MM.1S (cell line): Measurements from ENCODE around the gene DPH6.

ENCODE experiments used
- DNase-seq: peaks from one replicate; pipeline ENCODE4 v3.0.0-alpha.2; 2015
- H2AFZ ChIP-seq: fragments of 300-600 bp; sonication (generic); 2 replicates; pipeline ENCODE4 v1.6.0; 2016; ENCODE audit warnings: antibody characterized with exemption, low read length
- H3F3A ChIP-seq: fragments of 300-600 bp; sonication (generic); 2 replicates; pipeline ENCODE4 v1.6.1; 2016; ENCODE audit warnings: mild to moderate bottlenecking, antibody characterized with exemption, low read length, moderate library complexity, mixed read lengths; ENCODE audit not compliant: insufficient read depth
- H3K27ac ChIP-seq: fragments of 300-600 bp; sonication (generic); 2 replicates; pipeline ENCODE4 v1.5.1; 2016; ENCODE audit warnings: mild to moderate bottlenecking, low read length
- H3K27me3 ChIP-seq: fragments of 300-600 bp; sonication (generic); replicated peaks from 2 replicates; pipeline ENCODE4 v1.6.0; 2016; ENCODE audit warnings: low read length; ENCODE audit not compliant: insufficient read depth
- H3K36me3 ChIP-seq: fragments of 300-600 bp; sonication (generic); replicated peaks from 2 replicates; pipeline ENCODE4 v1.6.1; 2016; ENCODE audit warnings: mild to moderate bottlenecking, low read length, mixed read lengths; ENCODE audit not compliant: insufficient read depth
- H3K4me1 ChIP-seq: fragments of 300-600 bp; sonication (generic); 2 replicates; pipeline ENCODE4 v1.6.1; 2016; ENCODE audit warnings: low read length, mixed read lengths
- H3K4me2 ChIP-seq: fragments of 300-600 bp; sonication (generic); 2 replicates; pipeline ENCODE4 v1.6.0; 2016; ENCODE audit warnings: low read depth, low read length
- H3K4me3 ChIP-seq: fragments of 300-600 bp; sonication (generic); 2 replicates; pipeline ENCODE4 v1.5.1; 2016; ENCODE audit warnings: low read length, mixed read lengths
- H3K79me2 ChIP-seq: fragments of 300-600 bp; sonication (generic); 2 replicates; pipeline ENCODE4 v1.6.1; 2016; ENCODE audit warnings: mixed run types, low read length, mixed read lengths
- H3K9ac ChIP-seq: fragments of 300-600 bp; sonication (generic); 2 replicates; pipeline ENCODE4 v1.6.1; 2016; ENCODE audit warnings: low read length, mixed read lengths
- H3K9me2 ChIP-seq: fragments of 300-600 bp; sonication (generic); replicated peaks from 2 replicates; pipeline ENCODE4 v1.6.1; 2016; ENCODE audit warnings: mild to moderate bottlenecking, low read length, mixed read lengths; ENCODE audit not compliant: insufficient read depth
- H3K9me3 ChIP-seq: fragments of 300-600 bp; sonication (generic); replicated peaks from 2 replicates; pipeline ENCODE4 v1.6.1; 2016; ENCODE audit warnings: mild to moderate bottlenecking, low read length, mixed read lengths; ENCODE audit not compliant: insufficient read depth
- H4K20me1 ChIP-seq: fragments of 300-600 bp; sonication (generic); 2 replicates; pipeline ENCODE4 v1.6.1; 2016; ENCODE audit warnings: mild to moderate bottlenecking, low read length, moderate library complexity, mixed read lengths; ENCODE audit not compliant: insufficient read depth
- EZH2 ChIP-seq: fragments of 300-600 bp; sonication (generic); optimal IDR thresholded peaks from 2 replicates; pipeline ENCODE3; 2017; ENCODE audit warnings: low read depth, mild to moderate bottlenecking, antibody characterized with exemption, low read length, mixed read lengths
- EZH2phosphoT487 ChIP-seq: fragments of 300-600 bp; sonication (generic); IDR thresholded peaks from 2 replicates; pipeline ENCODE4 v1.6.1; 2018; ENCODE audit warnings: antibody characterized with exemption, low read length
- TF ChIP-seq, protein P1 (sequence below): fragments of 300-600 bp; sonication (generic); IDR thresholded peaks from 2 replicates; pipeline ENCODE4 v1.5.1; 2016; ENCODE audit warnings: antibody characterized with exemption, low read length, mixed read lengths

Gene DPH6

DNA sequence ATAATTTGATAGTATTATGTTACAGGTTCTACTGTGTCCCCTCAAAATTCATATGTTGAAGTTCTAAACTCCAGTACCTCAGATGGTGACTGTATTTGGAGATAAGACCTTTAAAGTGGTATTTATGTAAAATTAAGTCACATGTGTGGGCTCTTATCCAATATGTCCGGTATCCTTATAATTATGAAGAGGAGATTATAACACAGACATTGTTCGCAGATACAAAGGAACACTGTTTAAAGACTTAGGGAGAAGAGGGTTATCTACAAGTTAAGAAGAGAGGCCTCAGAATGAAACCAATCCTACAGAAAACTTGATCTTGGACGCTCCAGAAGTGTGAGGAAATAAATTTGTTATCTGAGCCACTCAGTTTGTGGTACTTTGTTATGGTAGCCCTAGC is 50.9 kb downstream of the DPH6 start:
- no peak for DNase-seq
- Histone ChIP-seq H3K9ac (no peak overlapping the region), H3K79me2 (no peaks in the 10 kb centered on the region), H3F3A (no peaks in the 10 kb centered on the region), H4K20me1 (no peaks in the 10 kb centered on the region), H3K4me1 (no peaks in the 10 kb centered on the region), H3K27me3 (no peaks in the 10 kb centered on the region), H3K9me3 (no peaks in the 10 kb centered on the region), H3K4me3 (no peak overlapping the region), H3K27ac (no peak overlapping the region), H3K36me3 (no peaks in the 10 kb centered on the region), H3K9me2 (no peaks in the 10 kb centered on the region), H2AFZ (no peak overlapping the region), H3K4me2 (no peak overlapping the region)
- TF ChIP-seq EZH2phosphoT487 (no peak), EZH2 (no peak)
- TF ChIP-seq, protein P1, sequence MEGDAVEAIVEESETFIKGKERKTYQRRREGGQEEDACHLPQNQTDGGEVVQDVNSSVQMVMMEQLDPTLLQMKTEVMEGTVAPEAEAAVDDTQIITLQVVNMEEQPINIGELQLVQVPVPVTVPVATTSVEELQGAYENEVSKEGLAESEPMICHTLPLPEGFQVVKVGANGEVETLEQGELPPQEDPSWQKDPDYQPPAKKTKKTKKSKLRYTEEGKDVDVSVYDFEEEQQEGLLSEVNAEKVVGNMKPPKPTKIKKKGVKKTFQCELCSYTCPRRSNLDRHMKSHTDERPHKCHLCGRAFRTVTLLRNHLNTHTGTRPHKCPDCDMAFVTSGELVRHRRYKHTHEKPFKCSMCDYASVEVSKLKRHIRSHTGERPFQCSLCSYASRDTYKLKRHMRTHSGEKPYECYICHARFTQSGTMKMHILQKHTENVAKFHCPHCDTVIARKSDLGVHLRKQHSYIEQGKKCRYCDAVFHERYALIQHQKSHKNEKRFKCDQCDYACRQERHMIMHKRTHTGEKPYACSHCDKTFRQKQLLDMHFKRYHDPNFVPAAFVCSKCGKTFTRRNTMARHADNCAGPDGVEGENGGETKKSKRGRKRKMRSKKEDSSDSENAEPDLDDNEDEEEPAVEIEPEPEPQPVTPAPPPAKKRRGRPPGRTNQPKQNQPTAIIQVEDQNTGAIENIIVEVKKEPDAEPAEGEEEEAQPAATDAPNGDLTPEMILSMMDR, result no peak

DNA sequence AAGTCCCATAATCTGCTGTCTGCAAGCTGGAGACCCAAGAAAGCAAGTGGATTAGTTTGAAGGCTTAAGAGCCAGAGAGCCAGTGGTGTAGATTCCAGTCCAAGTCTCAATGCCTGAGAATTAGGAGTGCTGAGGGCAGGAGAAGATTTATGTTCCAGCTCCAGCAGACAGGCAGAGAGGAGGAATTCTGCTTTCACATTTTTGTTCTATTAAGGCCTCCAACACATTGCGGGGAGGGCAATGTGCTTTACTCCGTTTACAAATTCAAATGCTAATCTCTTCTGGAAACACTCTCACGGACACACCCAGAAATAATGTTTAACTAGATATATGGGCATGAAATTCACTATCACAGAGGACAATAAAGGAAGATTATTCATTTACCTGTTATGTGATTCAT is 54.0 kb downstream of the DPH6 start:
- no peak for DNase-seq
- Histone ChIP-seq H2AFZ (no peak overlapping the region), H3K36me3 (no peaks in the 10 kb centered on the region), H3K27me3 (no peaks in the 10 kb centered on the region), H3K9me3 (no peaks in the 10 kb centered on the region), H4K20me1 (no peaks in the 10 kb centered on the region), H3K4me1 (no peaks in the 10 kb centered on the region), H3K4me2 (no peak overlapping the region), H3K79me2 (no peaks in the 10 kb centered on the region), H3K4me3 (no peak overlapping the region), H3K27ac (no peak overlapping the region), H3K9ac (no peak overlapping the region), H3F3A (no peaks in the 10 kb centered on the region), H3K9me2 (no peaks in the 10 kb centered on the region)
- TF ChIP-seq EZH2phosphoT487, result no peak
- TF ChIP-seq EZH2, result no peak

DNA sequence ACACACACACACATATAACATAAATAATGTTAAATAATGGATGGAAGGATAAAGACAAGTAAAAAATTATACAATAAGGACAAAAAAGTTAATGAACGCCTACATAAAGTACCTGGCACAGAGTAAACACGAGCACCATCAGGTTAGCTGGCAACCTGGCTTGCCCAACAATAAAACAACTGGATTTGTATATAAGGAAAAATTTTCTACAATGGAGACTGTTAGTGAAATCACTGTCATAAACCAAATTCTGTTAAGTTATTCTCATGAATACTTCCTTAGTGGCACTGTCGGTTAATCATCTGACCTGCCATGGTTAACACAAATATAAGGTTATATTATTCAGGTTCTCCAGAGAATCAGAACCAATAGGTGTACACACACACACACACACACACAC is 54.8 kb downstream of the DPH6 start:
- Histone ChIP-seq H3K4me3 (no peak overlapping the region), H3K27ac (no peak overlapping the region), H3K27me3 (no peaks in the 10 kb centered on the region), H3K4me2 (no peak overlapping the region), H3K9me2 (no peaks in the 10 kb centered on the region), H3K36me3 (no peaks in the 10 kb centered on the region), H4K20me1 (no peaks in the 10 kb centered on the region), H2AFZ (no peak overlapping the region), H3K4me1 (no peaks in the 10 kb centered on the region), H3K9me3 (no peaks in the 10 kb centered on the region), H3K9ac (no peak overlapping the region), H3K79me2 (no peaks in the 10 kb centered on the region), H3F3A (no peaks in the 10 kb centered on the region)
- no peak for DNase-seq
- no peak for TF ChIP-seq EZH2
- no peak for TF ChIP-seq EZH2phosphoT487

DNA sequence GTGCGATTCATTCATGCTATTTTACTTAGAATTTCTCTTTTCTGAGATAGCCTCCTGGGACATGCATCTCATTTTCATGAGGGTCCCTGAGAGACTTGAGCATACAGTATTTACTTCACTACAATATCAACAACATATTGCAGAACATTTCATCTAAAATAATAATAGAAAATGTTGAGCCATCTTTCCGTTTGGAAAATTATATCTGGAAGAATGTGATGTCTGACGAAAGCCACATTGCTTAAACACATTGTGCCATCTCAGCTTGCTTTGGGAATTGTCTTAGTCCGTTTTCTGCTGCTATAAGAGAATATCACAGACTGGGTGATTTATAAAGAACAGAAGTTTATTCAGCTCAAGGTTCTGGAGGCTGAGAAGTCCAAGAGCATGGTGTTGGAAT is 55.5 kb downstream of the DPH6 start:
- no peaks in the 10 kb centered on the region for H3K79me2 ChIP-seq
- no peaks in the 10 kb centered on the region for H4K20me1 ChIP-seq
- no peak overlapping the region for H2AFZ ChIP-seq
- no peaks in the 10 kb centered on the region for H3K36me3 ChIP-seq
- H3K4me1 ChIP-seq, result no peaks in the 10 kb centered on the region
- no peaks in the 10 kb centered on the region for H3K9me3 ChIP-seq
- DNase-seq, result no peak
- no peaks in the 10 kb centered on the region for H3K9me2 ChIP-seq
- TF ChIP-seq, protein P1, result no peak
- TF ChIP-seq EZH2phosphoT487, result no peak
- no peak for TF ChIP-seq EZH2
- H3F3A ChIP-seq, result no peaks in the 10 kb centered on the region
- H3K27ac ChIP-seq, result no peak overlapping the region
- no peak overlapping the region for H3K4me2 ChIP-seq
- H3K27me3 ChIP-seq, result no peaks in the 10 kb centered on the region
- H3K9ac ChIP-seq, result no peak overlapping the region
- H3K4me3 ChIP-seq, result no peak overlapping the region
